SK-N-SH treated with all-trans-retinoic acid at 6 μM for 48 hours (cell line): ENCODE data around the gene CRTAP.

Source experiments
- ARNTL ChIP-seq: fragments of 450-650 bp; formaldehyde crosslinking; IDR thresholded peaks from 2 replicates; pipeline ENCODE4 v1.5.0; 2020; ENCODE audit warnings: low read depth, mild to moderate bottlenecking, moderate library complexity, borderline replicate concordance
- CREB5 ChIP-seq: fragments of 250-450 bp; sonication (Bioruptor Pico); IDR thresholded peaks from 2 replicates; pipeline ENCODE4 v1.5.1; 2020; ENCODE audit warnings: low read depth, mild to moderate bottlenecking, moderate library complexity
- CSRNP3 ChIP-seq: fragments of 250-450 bp; sonication (Bioruptor Pico); IDR thresholded peaks from 2 replicates; pipeline ENCODE4 v1.5.1; 2021; ENCODE audit warnings: mild to moderate bottlenecking, moderate library complexity
- GLIS3 ChIP-seq: fragments of 250-450 bp; sonication (Bioruptor Pico); IDR thresholded peaks from 2 replicates; pipeline ENCODE4 v1.5.0; 2020; ENCODE audit warnings: mild to moderate bottlenecking, moderate library complexity
- PATZ1 ChIP-seq: fragments of 250-450 bp; sonication (Bioruptor Pico); IDR thresholded peaks from 2 replicates; pipeline ENCODE4 v1.8.0; 2020; ENCODE audit warnings: mild to moderate bottlenecking, moderate library complexity, borderline replicate concordance
- PPARA ChIP-seq: fragments of 250-450 bp; sonication (Bioruptor Pico); IDR thresholded peaks from 2 replicates; pipeline ENCODE4 v1.5.0; 2020; ENCODE audit warnings: mild to moderate bottlenecking, borderline replicate concordance
- RARB ChIP-seq: fragments of 250-450 bp; sonication (Bioruptor Pico); IDR thresholded peaks from 2 replicates; pipeline ENCODE4 v1.8.0; 2021; ENCODE audit warnings: mild to moderate bottlenecking, moderate library complexity
- TCF4 ChIP-seq: fragments of 250-450 bp; sonication (Bioruptor Pico); IDR thresholded peaks from 2 replicates; pipeline ENCODE4 v1.8.0; 2021; ENCODE audit warnings: mild to moderate bottlenecking, moderate library complexity, borderline replicate concordance
- TSHZ2 ChIP-seq: fragments of 250-450 bp; sonication (Bioruptor Pico); IDR thresholded peaks from 2 replicates; pipeline ENCODE4 v1.5.0; 2020; ENCODE audit warnings: mild to moderate bottlenecking, moderate library complexity
- ZC3H10 ChIP-seq: fragments of 250-450 bp; sonication (Bioruptor Pico); IDR thresholded peaks from 2 replicates; pipeline ENCODE4 v1.5.1; 2021; ENCODE audit warnings: mild to moderate bottlenecking, moderate library complexity
- ZFP30 ChIP-seq: fragments of 450-650 bp; formaldehyde crosslinking; IDR thresholded peaks from 2 replicates; pipeline ENCODE4 v1.5.0; 2022; ENCODE audit warnings: mild to moderate bottlenecking, moderate library complexity
- ZNF565 ChIP-seq: fragments of 450-650 bp; formaldehyde crosslinking; conservative IDR thresholded peaks from 2 replicates; pipeline ENCODE4 v1.5.0; 2020; ENCODE audit warnings: low read depth, mild to moderate bottlenecking, moderate library complexity
- ZNF8 ChIP-seq: fragments of 450-650 bp; formaldehyde crosslinking; IDR thresholded peaks from 2 replicates; pipeline ENCODE4 v1.5.0; 2020; ENCODE audit warnings: mild to moderate bottlenecking, moderate library complexity

GRCh38 chr3:33113772-33114621 lies at the start of gene CRTAP:
- TF ChIP-seq PPARA, result no peak
- TF ChIP-seq CREB5 (CRISPR knock-in tag), result no peak
- TF ChIP-seq CSRNP3, result no peak
- TF ChIP-seq ZNF8 (CRISPR knock-in tag), result no peak
- no peak for TF ChIP-seq PATZ1 (CRISPR knock-in tag)
- TF ChIP-seq TCF4 (CRISPR knock-in tag), result no peak
- TF ChIP-seq ZNF565, result no peak
- TF ChIP-seq GLIS3 (CRISPR knock-in tag), result no peak
- TF ChIP-seq ZFP30, result no peak
- TF ChIP-seq TSHZ2, result no peak
- no peak for TF ChIP-seq ZC3H10 (CRISPR knock-in tag)
- no peak for TF ChIP-seq RARB (CRISPR knock-in tag)
- no peak for TF ChIP-seq ARNTL (CRISPR knock-in tag)
